HG03571 (cell line): ENCODE data around the gene ADSS1.
"Not testable (repeated sequence)": the region's sequence is repeated elsewhere in the genome, so short reads cannot be mapped to it uniquely, and the experiment has no call there.

ENCODE experiments used
- ATAC-seq: cut with Tn5 transposase; IDR thresholded peaks from one replicate; pipeline ENCODE4 v1.9.1; 2021; ENCODE audit not compliant: unreplicated experiment

ADSS1 gene

DNA sequence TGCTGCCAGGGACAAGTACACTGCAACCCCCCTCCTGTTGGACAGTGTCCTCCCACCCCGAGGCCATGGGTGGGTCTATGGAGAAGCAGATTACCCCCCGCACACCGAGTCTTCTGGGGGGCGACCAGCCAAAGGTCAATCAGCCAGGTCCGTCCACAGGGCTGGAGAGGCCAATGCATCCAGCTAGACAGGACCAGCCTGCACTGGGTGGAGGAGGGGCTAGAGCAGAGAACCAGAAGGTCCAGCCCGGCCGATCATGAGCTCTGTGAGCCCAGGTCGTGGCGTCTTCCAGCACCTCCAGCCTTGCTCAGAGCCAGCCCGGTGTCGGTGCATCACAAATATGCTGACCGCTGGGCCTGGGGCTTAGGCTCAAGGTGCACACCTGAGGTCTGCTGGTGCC, 8.2 kb upstream of the ADSS1 start:
- ATAC-seq, result no peak

GRCh38 chr14:104717137-104717536, 6.9 kb upstream of the ADSS1 start:
- no peak for ATAC-seq

DNA sequence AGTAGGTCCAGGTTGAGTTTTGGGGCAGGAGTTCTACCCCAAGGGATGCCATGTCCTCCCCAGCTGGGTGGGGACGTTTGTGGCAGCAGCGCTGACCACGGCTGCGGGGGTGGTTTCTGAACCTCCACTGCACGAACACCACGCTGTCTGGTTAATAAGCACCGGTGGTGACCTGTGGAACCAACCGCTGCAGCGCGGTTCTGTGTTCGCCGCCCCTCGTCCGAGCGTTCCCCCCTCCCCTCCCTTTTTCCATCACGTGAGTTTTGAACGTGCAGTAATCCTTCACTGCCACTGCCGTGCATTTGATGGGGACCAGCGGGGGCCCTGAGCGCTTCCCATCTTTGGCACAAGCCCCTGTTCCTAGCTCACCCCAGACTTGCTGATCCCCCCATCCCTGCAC, 6.4 kb upstream of the ADSS1 start:
- no peak for ATAC-seq

DNA sequence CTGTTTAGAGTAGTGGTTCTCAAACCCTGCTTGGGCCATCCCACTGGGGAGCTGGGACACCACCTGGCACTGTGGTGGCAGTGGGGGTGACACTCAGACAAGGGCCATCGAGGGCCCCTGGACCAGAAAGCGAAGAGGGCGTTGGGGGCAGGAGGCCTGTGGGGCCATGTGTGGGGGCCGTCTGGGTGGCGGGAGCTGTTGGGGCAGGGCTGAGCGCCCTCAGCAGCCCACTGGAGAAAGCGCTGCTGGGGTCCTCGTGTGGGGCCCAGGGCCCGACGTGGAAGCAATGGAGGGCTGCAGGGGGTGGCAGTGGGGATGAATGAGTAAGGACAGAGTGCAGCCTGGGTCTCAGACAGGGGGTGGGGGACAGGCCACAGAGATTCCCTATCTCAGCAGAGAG, 5.9 kb upstream of the ADSS1 start:
- no peak for ATAC-seq

- ATAC-seq, result no peak
Measured at GRCh38 chr14:104718871-104719270, 5.2 kb upstream of the ADSS1 start.

DNA sequence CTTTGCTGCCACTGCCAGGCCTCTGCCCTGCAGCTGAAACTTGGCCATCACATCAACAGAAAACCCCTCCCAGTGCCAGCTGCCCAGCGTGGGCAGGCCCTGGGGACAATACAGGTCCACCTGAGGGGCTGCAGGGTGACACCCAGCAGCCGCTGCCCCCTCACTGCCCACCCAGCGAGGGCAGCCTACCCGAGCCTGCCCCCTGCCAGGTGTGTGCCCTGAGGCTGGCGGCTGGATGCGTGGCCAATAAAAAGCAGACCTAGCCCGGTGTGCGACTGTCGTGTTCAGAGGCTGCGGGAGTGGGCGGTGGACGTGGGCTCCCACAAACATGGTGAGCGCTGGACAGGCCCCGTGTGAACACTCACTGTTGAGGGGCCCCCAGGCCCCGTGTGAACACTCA, 4.7 kb upstream of the ADSS1 start:
- no peak for ATAC-seq

GRCh38 chr14:104721505-104722431, 2.3 kb upstream of the ADSS1 start:
- ATAC-seq, result no peak

DNA sequence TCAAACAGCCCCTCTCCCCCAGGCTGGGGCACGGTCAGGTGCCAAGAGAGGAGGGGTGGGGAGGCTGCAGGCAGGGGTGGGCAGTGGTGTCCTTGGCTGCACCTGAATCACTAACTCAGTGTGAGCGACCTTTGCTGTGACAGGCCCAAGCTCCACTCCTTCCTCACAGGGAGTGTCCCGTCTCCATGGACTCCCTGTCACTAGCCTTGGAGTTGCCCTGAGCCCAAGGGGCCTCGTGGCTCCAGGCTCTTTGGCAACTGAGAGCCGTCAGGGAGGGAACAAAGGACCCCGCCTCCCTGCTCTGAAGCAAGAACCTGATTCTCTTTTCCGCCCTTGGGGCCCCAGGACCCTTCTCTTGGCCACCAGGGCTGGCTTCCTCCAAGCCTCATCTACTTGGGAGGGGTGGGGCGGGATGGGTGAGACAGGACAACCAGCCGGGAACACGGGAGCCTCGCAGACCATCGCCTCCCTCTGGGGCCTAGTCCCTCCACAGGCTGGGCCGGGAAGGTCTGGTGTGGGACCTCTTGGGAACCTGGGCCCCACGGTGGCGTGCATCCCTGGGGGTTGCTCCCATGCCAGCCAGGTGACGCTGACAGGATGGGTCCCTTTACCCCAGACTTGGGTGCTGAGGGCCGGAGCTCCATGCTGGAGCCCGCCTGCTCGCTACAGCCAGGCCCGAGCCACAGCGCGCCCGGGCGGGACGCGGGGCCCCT, 935 bp upstream of the ADSS1 start:
- no peak for ATAC-seq

DNA sequence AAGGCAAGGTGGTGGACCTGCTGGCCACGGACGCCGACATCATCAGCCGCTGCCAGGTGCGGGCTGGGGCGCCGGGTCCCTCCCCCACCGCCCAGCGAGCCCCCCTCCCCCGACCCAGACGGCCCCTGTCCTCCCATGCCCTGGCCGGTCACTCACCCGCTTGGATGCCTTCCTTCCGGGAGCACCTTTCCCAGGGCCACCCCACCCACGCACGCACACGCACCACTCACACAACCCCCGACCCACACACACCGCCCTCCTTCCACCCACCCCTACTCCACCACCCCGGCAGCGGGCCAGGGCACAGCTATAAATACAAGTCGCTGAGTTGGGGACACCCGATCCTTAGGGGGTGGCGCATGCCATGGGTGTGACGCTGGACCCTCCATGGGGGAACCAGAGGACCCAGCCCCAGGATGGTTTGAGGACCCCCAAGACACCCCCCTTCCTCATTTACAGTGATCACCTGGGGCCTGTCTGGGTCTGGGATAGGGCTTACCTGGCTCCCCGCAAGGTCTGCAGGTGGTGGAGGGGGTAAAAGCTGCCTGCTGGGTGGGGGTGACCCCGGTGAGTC, 465 bp downstream of the ADSS1 start:
- no peak for ATAC-seq

DNA sequence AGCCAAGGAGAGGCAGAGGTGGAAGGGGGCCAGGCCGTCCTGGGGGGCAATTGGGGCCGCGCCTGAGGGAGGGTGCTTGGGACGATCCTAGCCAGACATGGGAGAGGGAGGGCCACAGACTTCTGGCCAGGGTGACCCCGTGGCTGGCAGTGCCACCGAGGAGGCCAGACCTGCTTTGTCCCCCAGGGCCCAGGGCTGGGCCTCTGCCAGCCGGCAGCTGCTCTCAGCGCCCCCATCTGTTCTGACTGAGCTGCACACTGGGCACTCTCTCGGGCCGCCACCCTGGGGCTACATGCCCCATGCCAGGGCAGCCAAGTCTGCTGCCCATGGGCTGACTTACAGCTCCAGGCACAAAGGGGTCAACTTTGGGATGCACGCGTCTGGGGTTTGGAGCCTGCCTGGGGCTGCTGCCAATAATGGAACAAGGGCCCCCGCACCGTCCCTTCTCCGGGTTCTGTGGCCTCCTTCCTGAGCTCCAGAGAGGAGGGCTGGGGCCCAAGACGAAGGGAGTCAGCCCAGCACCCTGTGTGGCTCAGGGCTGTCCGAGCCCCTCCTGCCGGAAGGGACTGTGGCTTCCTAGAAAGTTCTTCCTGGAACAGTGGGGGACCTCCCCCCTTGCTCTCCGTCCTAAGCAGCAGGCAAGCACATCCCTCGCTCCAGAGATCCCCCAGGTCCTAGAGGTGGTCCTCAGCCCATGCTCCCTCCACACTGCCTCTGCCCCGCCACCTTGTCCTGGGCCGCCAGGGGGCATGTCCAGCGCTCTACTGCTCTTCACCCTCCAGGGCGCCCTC, 1.1 kb downstream of the ADSS1 start:
- ATAC-seq, result no peak

- no peak for ATAC-seq
Measured at GRCh38 chr14:104725772-104726548, 1.9 kb downstream of the ADSS1 start.

DNA sequence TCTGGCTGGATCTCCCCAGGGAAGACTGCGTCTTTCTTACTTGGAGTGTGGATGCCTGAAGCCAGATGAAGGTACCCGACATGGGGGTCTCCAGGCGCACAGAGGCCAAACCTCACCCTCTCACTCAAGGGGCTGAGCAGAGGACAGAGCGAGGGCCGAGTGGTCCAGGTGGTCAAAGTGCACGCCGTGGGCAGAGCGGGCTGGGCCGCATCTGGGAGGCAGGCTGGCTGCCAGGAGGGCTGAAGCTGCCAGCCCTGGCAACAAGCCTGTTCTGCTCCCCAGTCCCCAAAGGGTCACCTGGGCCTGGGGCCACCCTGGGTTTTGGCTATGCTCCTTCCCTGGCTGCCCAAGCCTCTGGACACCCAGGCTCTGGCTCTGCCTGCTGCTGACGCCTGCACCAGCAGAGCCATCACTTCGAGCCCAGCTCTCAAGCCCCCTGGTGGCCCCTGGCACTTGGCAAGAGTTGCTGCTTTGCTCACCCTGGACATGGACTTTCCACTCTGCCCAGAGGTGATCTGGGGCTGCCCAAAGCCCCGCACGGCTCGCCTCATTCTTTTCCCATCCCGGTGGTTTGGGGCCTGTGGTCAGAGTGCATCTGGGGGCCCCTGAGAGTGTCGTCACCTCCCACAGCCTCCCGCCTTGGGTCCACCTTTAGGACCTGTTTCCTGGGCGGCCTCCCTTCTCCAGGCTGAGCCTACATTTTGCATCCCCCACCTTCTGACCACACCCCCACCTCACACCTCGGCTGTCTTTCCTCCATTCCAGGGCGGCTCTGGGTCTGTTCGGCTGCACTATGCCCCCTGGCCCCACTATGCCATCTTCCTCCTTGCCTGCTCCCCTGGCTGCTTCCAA, 2.8 kb downstream of the ADSS1 start:
- ATAC-seq, result no peak

GRCh38 chr14:104728631-104729030, 4.6 kb downstream of the ADSS1 start:
- no peak for ATAC-seq

- not testable (repeated sequence) for ATAC-seq
Measured at GRCh38 chr14:104729176-104729834, 5.3 kb downstream of the ADSS1 start.

GRCh38 chr14:104729835-104730181, 5.8 kb downstream of the ADSS1 start:
- no peak for ATAC-seq

DNA sequence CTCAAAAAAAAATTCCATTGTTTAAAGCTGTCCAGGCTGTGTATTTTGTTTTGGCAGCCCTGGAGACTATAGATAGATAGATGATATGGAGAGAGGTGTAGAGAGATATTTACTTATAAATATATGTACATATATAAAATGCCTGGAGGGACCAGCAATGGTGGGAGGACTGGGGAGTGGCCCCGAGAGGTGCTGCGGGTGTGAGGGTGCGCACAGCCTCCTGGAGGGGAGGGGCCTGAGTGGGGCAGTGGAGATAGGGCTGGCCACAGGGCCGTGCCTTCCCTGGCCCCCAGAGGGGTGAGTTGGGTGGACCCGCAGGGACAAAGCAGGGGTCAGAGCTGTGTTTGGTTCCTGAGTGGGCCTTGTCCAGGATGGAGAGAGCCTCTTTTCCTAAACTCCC, 6.5 kb downstream of the ADSS1 start:
- ATAC-seq, result no peak

- no peak for ATAC-seq
Measured at GRCh38 chr14:104731320-104732294, 7.6 kb downstream of the ADSS1 start.

DNA sequence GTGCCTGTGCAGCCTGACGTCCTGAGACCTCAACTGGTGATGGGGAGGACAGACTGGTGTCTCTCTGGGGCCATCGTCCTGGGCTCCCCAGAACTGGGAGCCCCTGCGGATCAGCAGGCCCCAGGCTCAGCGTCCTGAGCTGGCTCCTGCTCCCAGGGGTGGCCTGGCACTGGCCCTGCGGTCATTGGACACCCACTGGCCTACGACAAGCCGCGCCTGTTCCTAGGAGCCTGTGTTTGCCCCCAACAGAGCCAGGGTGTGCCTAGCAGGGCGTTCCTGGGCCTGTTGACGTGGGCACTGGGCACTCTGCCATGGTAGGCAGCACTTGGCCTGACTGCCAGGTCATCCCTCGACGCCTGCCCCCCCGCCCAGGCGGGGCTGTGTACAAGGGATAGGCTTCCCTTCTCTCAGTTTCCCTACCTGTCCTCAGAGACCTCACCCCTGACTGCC, 8.4 kb downstream of the ADSS1 start:
- ATAC-seq, result no peak
